ENCODE results near the gene WWOX.
A peak's percentile ranks its signal among the peaks of the same experiment; 100 is the strongest.

Gene WWOX

GRCh38 chr16:78106686-78107085 is 7.2 kb downstream of the WWOX start:
- DNase-seq = no peak

GRCh38 chr16:78108451-78108850 is 9.0 kb downstream of the WWOX start:
- no peak for DNase-seq

GRCh38 chr16:78113258-78113657 is 13.8 kb downstream of the WWOX start:
- DNase-seq = no peak

GRCh38 chr16:78115659-78116058 is 16.2 kb downstream of the WWOX start:
- no peak for DNase-seq

GRCh38 chr16:78116946-78117345 is 17.5 kb downstream of the WWOX start:
- DNase-seq = no peak

- no peak for DNase-seq
Measured at GRCh38 chr16:78117391-78117790, 17.9 kb downstream of the WWOX start.

- DNase-seq = no peak
Measured at GRCh38 chr16:78118469-78119025, 19.1 kb downstream of the WWOX start.

GRCh38 chr16:78122774-78123315 is 23.4 kb downstream of the WWOX start:
- peak; percentile 74 for DNase-seq

- DNase-seq = no peak
Measured at GRCh38 chr16:78125112-78125844, 25.8 kb downstream of the WWOX start.

GRCh38 chr16:78126662-78127061 is 27.2 kb downstream of the WWOX start:
- no peak for DNase-seq

- DNase-seq = no peak
Measured at GRCh38 chr16:78127130-78127529, 27.7 kb downstream of the WWOX start.

- DNase-seq = no peak
Measured at GRCh38 chr16:78128913-78129312, 29.5 kb downstream of the WWOX start.

- no peak for DNase-seq
Measured at GRCh38 chr16:78129349-78129748, 29.9 kb downstream of the WWOX start.

GRCh38 chr16:78130083-78130608 is 30.7 kb downstream of the WWOX start:
- no peak for DNase-seq

- no peak for DNase-seq
Measured at GRCh38 chr16:78130950-78131349, 31.5 kb downstream of the WWOX start.

GRCh38 chr16:78133919-78134318 is 34.5 kb downstream of the WWOX start:
- DNase-seq = no peak

GRCh38 chr16:78134944-78135619 is 35.6 kb downstream of the WWOX start:
- DNase-seq = no peak

- DNase-seq = no peak
Measured at GRCh38 chr16:78137179-78137578, 37.7 kb downstream of the WWOX start.

GRCh38 chr16:78137782-78138616 is 38.5 kb downstream of the WWOX start:
- DNase-seq = no peak

GRCh38 chr16:78140818-78141466 is 41.5 kb downstream of the WWOX start:
- DNase-seq = no peak

- DNase-seq = no peak
Measured at GRCh38 chr16:78142788-78143187, 43.3 kb downstream of the WWOX start.

GRCh38 chr16:78146807-78147206 is 47.4 kb downstream of the WWOX start:
- no peak for DNase-seq

All from NCI-H526 treated with DMSO at 0.1 percent for 48 hours (cell line).